ENCODE data around the gene XYLT1. TPM values are rescaled to one million over a fixed set of nuclear protein-coding genes. Genes with fewer than 3 reads are reported as not detected.

The XYLT1 gene
- total and polyA plus RNA-seq, 9 of the 15 experiments (the other 6 are each of a cell fraction or from before 2014, with no cell fraction given), result 0.03 to 0.09 (median 0.08) TPM; not detected in 6

GRCh38 chr16:17333229-17333628, 137.5 kb downstream of the XYLT1 start:
- ATAC-seq (no peak), DNase-seq (ENCODE audit: extremely low read depth in 1 of 4, low spot score in 3 of 4) (no peak), FAIRE-seq (no peak)
- Histone ChIP-seq H4K20me1 (replicated peaks; ENCODE audit: control insufficient read depth, insufficient read depth, low read length) (0 out of 2 replicates have a peak, but pooled peaks cover 3% of the 10 kb centered on the region), H3K79me2 (ENCODE audit: control insufficient read depth, insufficient read depth, low read length) (no peaks in the 10 kb centered on the region), H3K9me1 (ENCODE audit: control insufficient read depth, insufficient read depth, low read length) (no peaks in the 10 kb centered on the region), H3K27ac (ENCODE audit: extremely low read depth, low read depth, low read length) (no peak overlapping the region), H3K4me2 (ENCODE audit: insufficient read depth, low read length) (no peak overlapping the region), H3K36me3 (ENCODE audit: control insufficient read depth, insufficient read depth, low read length) (no peaks in the 10 kb centered on the region), H3K4me1 (replicated peaks in 1 of 2; ENCODE audit: control insufficient read depth in 2 of 2, insufficient read depth in 2 of 2, low read length in 2 of 2) (no peaks in the 10 kb centered on the region; a peak in 1 of 5 replicates), H3K9me3 (replicated peaks; ENCODE audit: control insufficient read depth, insufficient read depth, low read depth, low read length) (no peaks in the 10 kb centered on the region), H2AFZ (ENCODE audit: low read depth, low read length) (no peak overlapping the region), H3K9ac (ENCODE audit: insufficient read depth in 1 of 2, low read depth in 2 of 2, low read length in 2 of 2) (no peak overlapping the region), H3K27me3 (ENCODE audit: control insufficient read depth in 2 of 2, insufficient read depth in 2 of 2, low read length in 2 of 2) (peaks cover 18 to 52% of the 10 kb centered on the region in 2 experiments), H3K4me3 (no peak overlapping the region)
- TF ChIP-seq GABPB2 (CRISPR knock-in tag; conservative IDR thresholded peaks at IDR 0.05), result no peak
- TF ChIP-seq ZNF445 (CRISPR knock-in tag; IDR thresholded peaks at IDR 0.05; ENCODE audit: low read depth), result no peak
- TF ChIP-seq HNRNPUL1 (IDR thresholded peaks at IDR 0.05; ENCODE audit: low read length), result no peak
- no peak for TF ChIP-seq IRF1 (CRISPR knock-in tag; IDR thresholded peaks at IDR 0.05; ENCODE audit: borderline replicate concordance)
- no peak for TF ChIP-seq ZNF764 (CRISPR knock-in tag; IDR thresholded peaks at IDR 0.05; ENCODE audit: low read depth)
- TF ChIP-seq ZNF707 (CRISPR knock-in tag; conservative IDR thresholded peaks at IDR 0.05), result no peak
- TF ChIP-seq ZKSCAN1 (IDR thresholded peaks at IDR 0.05; ENCODE audit: low read depth, low read length), result no peak
- no peak for TF ChIP-seq TAF1 (IDR thresholded peaks at IDR 0.05; ENCODE audit: control insufficient read depth, extremely low read depth, insufficient read depth, low read length, severe bottlenecking)
- no peak for TF ChIP-seq PHF20 (IDR thresholded peaks at IDR 0.05; ENCODE audit: partially characterized antibody)
- no peak for TF ChIP-seq EP400 (IDR thresholded peaks at IDR 0.05)
- no peak for TF ChIP-seq PTTG1 (tag; IDR thresholded peaks at IDR 0.05; ENCODE audit: low read depth)
- no peak for TF ChIP-seq PURB (CRISPR knock-in tag; IDR thresholded peaks at IDR 0.05; ENCODE audit: low read depth)
- no peak for TF ChIP-seq ZNF280A (IDR thresholded peaks at IDR 0.05; ENCODE audit: low read depth, partially characterized antibody)
- no peak for TF ChIP-seq NR3C1 (CRISPR knock-in tag; IDR thresholded peaks at IDR 0.05)
- no peak for TF ChIP-seq HNRNPL (IDR thresholded peaks at IDR 0.05; ENCODE audit: low read depth, low read length)
- TF ChIP-seq HINFP (tag; conservative IDR thresholded peaks at IDR 0.05; ENCODE audit: low read depth), result no peak
- no peak for TF ChIP-seq FOXP4 (CRISPR knock-in tag; IDR thresholded peaks at IDR 0.05; ENCODE audit: borderline replicate concordance)
- in situ Hi-C loops (cut with MboI), result no loop called here
- CTCF ChIA-PET (ENCODE audit: low intra/inter-chr PET ratio), result no interaction called here
- WGBS (ENCODE audit: insufficient coverage, low coverage, missing lambda C conversion rate), result 8% methylated on average over 2 of the region's 2 CpGs
- POLR2A ChIA-PET, result no interaction called here
- no TSS peak for BruUV-seq (replicated peaks)
- intact Hi-C loops (cut with micrococcal nuclease), result no loop called here

Data from K562 (cell line).